Esophagus squamous epithelium (tissue), 4 donors: Measurements from ENCODE around the gene GABRR1.

Source experiments
- CTCF ChIP-seq, 6 experiments: fragments of 450-650 bp in 4 of 6; fragments of 200-600 bp in 2 of 6; sonication (generic) in 2 of 6; IDR thresholded peaks; one replicate each; pipeline ENCODE4 v1.5.1; 2016 to 2019; ENCODE audit warnings: antibody characterized with exemption in 6 of 6, mild to moderate bottlenecking in 4 of 6, moderate library complexity in 4 of 6
- POLR2A ChIP-seq, 4 donors: fragments of 450-650 bp; IDR thresholded peaks; one replicate each; pipeline ENCODE4 v1.6.1; 2017; ENCODE audit warnings: antibody characterized with exemption in 4 of 4, mild to moderate bottlenecking in 4 of 4, moderate library complexity in 3 of 4

GRCh38 chr6:89199579-89199978 is 17.6 kb downstream of the GABRR1 start:
- no peak for TF ChIP-seq CTCF (IDR thresholded peaks at IDR 0.05)
- no peak for TF ChIP-seq POLR2A (IDR thresholded peaks at IDR 0.05)
